Fibroblast of lung (primary cell): ENCODE data around the gene COTL1.

Experiments used
- EZH2 ChIP-seq: IDR thresholded peaks from 2 replicates; pipeline ENCODE4 v1.5.1; 2012; ENCODE audit warnings: low read length, control low read depth, mild to moderate bottlenecking; ENCODE audit errors: missing control alignments
- TF ChIP-seq, protein P1 (sequence below), 2 donors: IDR thresholded peaks in 1 of 2; conservative IDR thresholded peaks in 1 of 2; 1 replicate in 1 of 2; 2 replicates in 1 of 2; pipeline ENCODE4 v1.5.1; 2011 to 2012; ENCODE audit warnings: low read length in 2 of 2, control low read depth in 1 of 2, inconsistent platforms in 1 of 2, low read depth in 1 of 2, mild to moderate bottlenecking in 1 of 2

GRCh38 chr16:84588991-84589390 is 28.9 kb downstream of the COTL1 start:
- TF ChIP-seq, protein P1, sequence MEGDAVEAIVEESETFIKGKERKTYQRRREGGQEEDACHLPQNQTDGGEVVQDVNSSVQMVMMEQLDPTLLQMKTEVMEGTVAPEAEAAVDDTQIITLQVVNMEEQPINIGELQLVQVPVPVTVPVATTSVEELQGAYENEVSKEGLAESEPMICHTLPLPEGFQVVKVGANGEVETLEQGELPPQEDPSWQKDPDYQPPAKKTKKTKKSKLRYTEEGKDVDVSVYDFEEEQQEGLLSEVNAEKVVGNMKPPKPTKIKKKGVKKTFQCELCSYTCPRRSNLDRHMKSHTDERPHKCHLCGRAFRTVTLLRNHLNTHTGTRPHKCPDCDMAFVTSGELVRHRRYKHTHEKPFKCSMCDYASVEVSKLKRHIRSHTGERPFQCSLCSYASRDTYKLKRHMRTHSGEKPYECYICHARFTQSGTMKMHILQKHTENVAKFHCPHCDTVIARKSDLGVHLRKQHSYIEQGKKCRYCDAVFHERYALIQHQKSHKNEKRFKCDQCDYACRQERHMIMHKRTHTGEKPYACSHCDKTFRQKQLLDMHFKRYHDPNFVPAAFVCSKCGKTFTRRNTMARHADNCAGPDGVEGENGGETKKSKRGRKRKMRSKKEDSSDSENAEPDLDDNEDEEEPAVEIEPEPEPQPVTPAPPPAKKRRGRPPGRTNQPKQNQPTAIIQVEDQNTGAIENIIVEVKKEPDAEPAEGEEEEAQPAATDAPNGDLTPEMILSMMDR (conservative IDR thresholded peaks at IDR 0.05 in 1 of 2, IDR thresholded peaks at IDR 0.05 in 1 of 2; ENCODE audit: low read depth in 1 of 2, low read length in 2 of 2), result no peak
- TF ChIP-seq EZH2, result no peak
